NCI-H524 treated with DMSO at 0.1 percent for 48 hours (cell line): Measurements from ENCODE around the gene HOMEZ.

ENCODE experiments used
- DNase-seq: peaks from one replicate; lab custom pipeline; 2025; lab: John Stamatoyannopoulos, UW

Gene HOMEZ

GRCh38 chr14:23307687-23308644 is 22.0 kb upstream of the HOMEZ start:
- no peak for DNase-seq

- DNase-seq = no peak
Observed at GRCh38 chr14:23307146-23307530, 21.2 kb upstream of the HOMEZ start.

- DNase-seq = peak; percentile 59
Observed at GRCh38 chr14:23306412-23307145, 20.6 kb upstream of the HOMEZ start, which contains the start of gene BCL2L2. Gene BCL2L2 (plus strand): TSS chr14:23306833. CDS start chr14:23307768, 935 bp downstream.

DNA sequence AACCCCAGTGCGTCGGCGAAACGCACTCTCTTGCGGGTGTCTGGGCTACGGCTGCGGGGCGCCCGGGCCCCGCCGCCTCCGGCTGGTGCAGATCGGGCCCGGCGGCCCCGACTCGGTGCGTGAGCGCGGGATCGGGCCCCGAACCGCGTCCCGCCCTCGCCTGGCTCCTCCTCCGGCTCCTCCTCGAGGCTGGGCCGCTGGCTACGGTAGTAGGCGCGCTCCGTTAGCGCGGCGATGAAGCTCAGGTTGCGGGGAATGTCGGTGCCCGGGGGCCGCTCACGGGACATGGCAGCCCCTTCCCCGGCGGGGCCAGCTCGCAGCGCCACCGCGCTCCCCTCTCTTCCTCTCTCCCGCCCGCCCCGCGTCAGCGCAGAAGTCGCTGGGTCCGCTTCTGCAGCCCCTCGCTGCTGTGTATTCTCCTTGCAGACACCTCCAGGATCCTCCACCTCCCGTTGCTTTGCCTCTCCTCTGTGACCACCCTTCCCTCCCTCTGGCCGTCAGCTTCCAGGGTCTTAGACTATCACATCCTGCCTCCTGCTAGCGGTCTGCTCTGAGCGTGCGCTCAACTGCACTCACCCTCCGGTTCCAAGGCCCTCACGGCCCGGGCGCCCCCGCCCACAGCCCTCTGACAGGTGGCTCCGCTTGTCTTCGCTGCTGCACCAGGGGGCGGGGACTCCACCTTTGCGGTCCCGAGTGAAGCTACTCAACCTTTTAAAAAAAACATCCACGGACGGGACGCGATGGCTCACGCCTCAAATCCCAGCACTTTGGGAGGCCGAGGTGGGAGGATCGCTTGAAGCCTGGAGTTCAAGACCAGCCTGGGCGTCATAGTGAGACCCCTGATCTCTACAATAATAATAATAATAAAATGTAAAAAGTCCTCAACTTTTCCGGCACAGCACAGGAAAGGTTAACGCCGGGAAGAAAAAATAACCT is 16.6 kb upstream of the HOMEZ start, which contains the start of gene PPP1R3E:
Gene PPP1R3E (minus strand): TSS at position 570 of the 936 bp plus-strand sequence. CDS start 283 bp downstream, at position 287.
- DNase-seq = peak; percentile 69

GRCh38 chr14:23301969-23302289 is 16.0 kb upstream of the HOMEZ start:
- DNase-seq = no peak

- DNase-seq = peak; percentile 92
Observed at GRCh38 chr14:23301288-23301968, 15.5 kb upstream of the HOMEZ start.

DNA sequence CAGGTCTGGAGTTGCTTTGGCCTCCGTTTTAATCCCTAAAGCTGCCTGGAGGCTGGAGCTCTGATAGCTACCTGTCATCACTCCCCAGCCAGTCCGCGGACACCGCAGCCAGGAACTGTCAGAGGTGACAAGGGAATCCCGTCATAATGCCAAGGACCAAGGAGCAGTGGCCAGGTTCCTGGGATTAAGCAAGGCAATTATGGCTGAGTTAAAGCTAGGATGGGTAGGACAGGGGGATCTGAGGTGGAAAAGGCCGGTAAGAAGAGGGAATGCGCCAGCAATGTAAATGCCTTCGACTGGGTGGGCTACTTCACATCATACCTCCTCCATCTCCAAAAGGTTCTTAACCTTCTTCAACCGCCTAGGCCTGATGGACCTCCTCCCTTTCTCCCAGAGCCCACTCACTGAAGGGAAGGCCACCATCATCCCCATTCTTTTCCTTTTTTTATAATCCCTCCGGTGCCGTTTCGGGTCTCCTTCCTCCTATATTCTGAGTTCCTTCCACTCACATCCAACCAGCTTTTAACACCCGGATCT is 14.8 kb upstream of the HOMEZ start:
- no peak for DNase-seq

DNA sequence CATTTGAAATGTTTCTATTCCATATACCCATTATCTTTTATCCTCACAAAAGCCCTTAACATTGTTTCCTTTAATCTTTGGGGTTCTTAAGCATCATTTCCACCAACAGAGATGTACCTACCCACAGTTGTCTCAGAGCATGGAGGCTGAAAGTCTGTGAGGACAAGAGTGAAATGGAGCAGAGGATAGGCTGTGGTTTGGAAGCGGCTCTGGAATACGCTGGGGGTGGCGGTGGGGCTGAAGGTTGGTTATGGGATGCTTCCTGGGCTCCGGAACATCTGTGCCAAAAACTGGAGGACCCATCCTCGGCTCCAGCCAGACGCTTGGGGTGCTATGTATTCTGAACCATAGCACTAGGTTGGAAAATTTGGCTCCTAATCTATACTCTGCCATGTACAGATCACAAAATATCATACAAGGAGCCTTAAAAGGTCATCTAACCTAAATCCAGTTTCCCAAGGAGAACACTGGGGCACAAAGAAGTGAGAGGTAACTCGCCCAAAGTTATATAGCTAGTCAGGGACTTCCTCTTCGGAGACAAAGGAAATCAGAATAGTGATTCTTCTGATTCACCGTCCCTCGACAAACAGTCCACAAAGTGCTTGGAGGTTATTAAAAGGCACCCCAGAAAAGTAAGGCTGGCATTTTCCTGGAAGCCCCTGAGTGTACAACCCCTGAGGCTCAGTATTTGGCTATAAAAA is 14.2 kb upstream of the HOMEZ start:
- DNase-seq = no peak

DNA sequence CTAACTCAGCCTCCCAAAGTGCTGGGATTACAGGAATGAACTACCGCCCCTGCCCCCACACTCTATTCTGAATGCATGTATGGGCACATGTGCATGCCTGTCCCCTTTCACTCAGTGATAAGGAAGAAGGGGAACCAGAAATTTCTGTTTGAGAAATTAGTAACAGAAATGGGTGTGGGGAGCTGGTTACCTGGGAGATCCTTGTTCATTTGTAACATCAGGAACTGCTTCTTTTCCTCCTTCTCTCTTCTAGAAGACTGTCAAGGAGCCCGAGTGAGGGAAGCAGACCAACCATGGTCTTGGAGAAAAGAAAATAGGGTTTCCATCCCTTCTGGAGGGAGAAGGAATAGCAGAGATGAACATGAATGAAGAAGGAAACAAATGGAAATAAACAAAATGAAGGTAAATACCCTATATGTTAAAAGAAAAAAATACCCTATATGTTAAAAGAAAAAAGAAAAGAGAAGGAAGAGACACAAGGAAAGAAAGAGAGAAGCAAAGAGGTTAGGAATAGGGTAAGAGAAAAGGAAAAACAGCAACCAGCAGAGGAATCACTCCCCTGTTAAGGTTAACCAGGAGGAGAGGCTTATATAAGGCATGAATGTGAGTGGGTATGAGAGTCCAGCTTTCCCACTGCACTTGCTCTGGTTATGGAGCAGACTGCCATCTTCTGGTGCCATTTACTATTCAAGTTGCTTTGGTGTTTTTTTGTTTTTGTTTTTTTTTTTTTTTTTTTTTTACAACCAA is 13.5 kb upstream of the HOMEZ start:
- no peak for DNase-seq

DNA sequence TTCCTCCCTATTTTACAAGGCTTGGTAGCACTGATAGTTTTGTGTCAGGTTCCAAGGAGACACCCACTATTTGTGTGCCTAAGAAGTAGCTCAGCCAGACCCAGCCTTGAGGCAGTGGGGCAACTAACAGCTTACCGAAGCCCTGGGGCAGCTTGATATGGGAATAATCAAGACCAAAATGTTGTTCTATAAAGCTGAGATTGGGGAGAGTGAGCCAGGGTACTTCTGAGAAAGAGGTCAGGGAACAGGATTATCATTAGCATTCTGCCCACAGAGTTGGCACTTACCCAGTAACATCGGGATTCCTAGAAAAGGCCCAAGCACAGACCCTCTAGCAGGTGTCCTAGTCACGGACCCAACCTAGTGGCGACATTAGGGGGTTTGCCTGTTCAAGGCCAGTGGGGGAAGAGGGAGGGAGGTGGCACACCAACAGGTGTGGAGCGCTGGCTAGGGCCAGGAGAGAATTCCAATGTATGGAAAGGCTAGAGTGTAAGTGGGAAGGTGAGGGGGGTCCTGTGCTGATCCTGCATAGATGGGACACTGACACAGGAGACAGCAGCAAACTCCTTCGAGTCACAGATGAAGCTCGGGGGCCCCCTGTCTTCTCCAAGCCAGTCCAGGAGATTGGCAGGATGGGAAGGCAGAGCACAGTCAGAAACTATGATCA is 11.8 kb upstream of the HOMEZ start:
- DNase-seq = no peak

DNA sequence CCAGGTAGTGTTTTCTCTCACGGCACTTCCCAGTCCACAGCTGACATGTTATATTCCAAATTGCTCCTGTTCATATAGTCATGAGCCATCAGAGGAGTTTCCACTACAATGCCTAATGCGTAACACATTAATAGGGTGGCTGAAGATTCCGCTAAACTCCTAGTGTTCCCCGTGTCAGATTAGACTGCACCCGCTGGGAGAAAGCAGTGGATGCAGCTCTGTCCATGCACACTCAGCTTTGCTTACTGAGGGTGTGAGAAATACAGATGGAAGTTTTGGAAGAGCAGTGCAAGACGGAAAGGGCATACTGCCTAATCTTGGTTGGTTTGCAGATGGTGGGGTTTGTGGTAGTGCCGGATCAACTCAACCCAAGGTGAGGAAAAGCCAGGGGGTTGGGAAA is 11.2 kb upstream of the HOMEZ start:
- no peak for DNase-seq

- no peak for DNase-seq
Observed at GRCh38 chr14:23296012-23296777, 10.3 kb upstream of the HOMEZ start.

DNA sequence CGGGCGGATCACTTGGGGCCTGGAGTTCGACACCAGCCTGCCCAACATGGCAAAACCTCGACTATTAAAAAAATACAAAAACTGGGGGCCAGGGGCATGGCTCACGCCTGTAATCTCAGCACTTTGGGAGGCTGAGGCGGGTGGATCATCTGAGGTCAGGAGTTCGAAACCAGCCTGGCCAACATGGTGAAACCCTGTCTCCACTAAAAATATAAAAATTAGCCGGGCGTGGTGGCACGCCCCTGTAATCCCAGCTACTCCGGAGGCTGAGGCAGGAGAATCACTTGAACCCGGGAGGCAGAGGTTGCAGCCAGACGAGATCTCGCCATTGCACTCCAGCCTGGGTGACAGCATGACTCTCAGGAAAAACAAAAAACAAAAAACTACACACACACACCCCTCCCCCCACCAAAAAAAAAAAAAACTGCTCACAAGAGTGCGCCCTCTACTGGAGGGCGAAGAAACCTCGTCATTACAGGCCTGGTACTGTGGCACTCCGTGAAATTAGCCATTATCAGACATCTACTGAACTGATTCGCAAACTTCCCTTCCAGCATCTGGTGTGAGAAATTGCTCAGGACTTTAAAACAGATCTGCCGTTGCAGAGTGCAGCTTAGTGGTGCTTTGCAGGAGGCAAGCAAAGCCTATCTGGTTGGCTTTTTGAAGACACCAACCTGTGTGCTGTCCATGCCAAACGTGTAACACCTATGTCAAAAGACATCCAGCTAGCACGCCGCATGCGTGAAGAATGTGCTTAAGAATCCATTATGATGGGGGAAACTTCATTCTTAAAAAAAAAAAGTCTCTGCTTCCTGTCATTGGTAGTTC is 9.0 kb upstream of the HOMEZ start:
- DNase-seq = no peak

- DNase-seq = no peak
Observed at GRCh38 chr14:23286902-23287479, 1.1 kb upstream of the HOMEZ start.

DNA sequence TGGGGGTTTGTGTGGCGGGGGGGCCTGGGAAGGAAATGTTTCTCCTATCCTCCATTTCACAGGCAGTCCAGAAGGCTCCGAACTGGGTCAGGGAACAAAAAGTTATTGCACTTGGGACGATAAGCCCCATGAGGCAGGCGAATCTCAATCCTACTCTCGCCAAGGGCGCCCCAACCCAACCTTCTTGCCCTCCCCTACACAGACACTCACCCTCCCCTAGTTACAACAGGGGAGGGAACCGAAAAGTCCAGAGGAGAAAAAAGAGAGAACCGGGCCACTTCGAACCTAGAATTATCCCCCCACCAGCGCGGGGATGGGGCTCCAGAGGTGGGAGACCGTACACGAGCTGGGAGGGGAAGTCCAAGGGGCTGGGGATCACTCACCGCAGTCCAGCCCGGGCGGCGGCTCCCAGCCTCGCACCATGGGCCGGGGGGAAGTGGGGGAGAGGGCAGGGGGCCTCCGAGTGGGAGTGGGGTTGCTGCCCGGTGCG is 357 bp downstream of the HOMEZ start:
- no peak for DNase-seq

- no peak for DNase-seq
Observed at GRCh38 chr14:23284654-23285529, 1.0 kb downstream of the HOMEZ start.
